GM21825 (cell line): ENCODE measurements around the gene MED25.
"Not testable (repeated sequence)": the region's sequence is repeated elsewhere in the genome, so short reads cannot be mapped to it uniquely, and the experiment has no call there.

Experiments used
- ATAC-seq: cut with Tn5 transposase; IDR thresholded peaks from one replicate; pipeline ENCODE4 v1.9.1; 2021; ENCODE audit warnings: mild to moderate bottlenecking, moderate library complexity; ENCODE audit not compliant: unreplicated experiment

The MED25 gene

GRCh38 chr19:49814010-49814409 lies 4.1 kb upstream of the MED25 start:
- no peak for ATAC-seq

- no peak for ATAC-seq
Observed at GRCh38 chr19:49816590-49816989, 1.5 kb upstream of the MED25 start.

- no peak for ATAC-seq
Observed at GRCh38 chr19:49818649-49819370, 721 bp downstream of the MED25 start.

- not testable (repeated sequence) for ATAC-seq
Observed at GRCh38 chr19:49819452-49820115, 1.5 kb downstream of the MED25 start.

GRCh38 chr19:49820125-49820524 lies 2.0 kb downstream of the MED25 start:
- ATAC-seq, result no peak

- no peak for ATAC-seq
Observed at GRCh38 chr19:49823472-49823871, 5.4 kb downstream of the MED25 start.

GRCh38 chr19:49824662-49825061 lies 6.6 kb downstream of the MED25 start:
- ATAC-seq, result no peak

GRCh38 chr19:49827034-49827433 lies 8.9 kb downstream of the MED25 start:
- no peak for ATAC-seq

GRCh38 chr19:49829200-49829599 lies 11.1 kb downstream of the MED25 start:
- ATAC-seq, result no peak

GRCh38 chr19:49829721-49830120 lies 11.6 kb downstream of the MED25 start:
- no peak for ATAC-seq

- no peak for ATAC-seq
Observed at GRCh38 chr19:49830766-49831165, 12.7 kb downstream of the MED25 start.

GRCh38 chr19:49831592-49831991 lies 13.5 kb downstream of the MED25 start:
- no peak for ATAC-seq

GRCh38 chr19:49832556-49832955 lies 14.5 kb downstream of the MED25 start:
- ATAC-seq, result no peak

GRCh38 chr19:49833599-49833998 lies 15.5 kb downstream of the MED25 start:
- ATAC-seq, result no peak

- no peak for ATAC-seq
Observed at GRCh38 chr19:49835562-49835961, 17.5 kb downstream of the MED25 start.

GRCh38 chr19:49836176-49837008 lies 18.3 kb downstream of the MED25 start:
- ATAC-seq, result no peak

GRCh38 chr19:49837009-49837310 lies 18.9 kb downstream of the MED25 start:
- no peak for ATAC-seq

GRCh38 chr19:49837425-49837824 lies 19.3 kb downstream of the MED25 start:
- ATAC-seq, result no peak

GRCh38 chr19:49838885-49839588 lies 20.9 kb downstream of the MED25 start:
- no peak for ATAC-seq

GRCh38 chr19:49839713-49840112 lies 21.6 kb downstream of the MED25 start:
- no peak for ATAC-seq

GRCh38 chr19:49840321-49840720 lies 22.2 kb downstream of the MED25 start:
- ATAC-seq, result no peak
